T47D (cell line): Measurements from ENCODE around the gene MIPEP.

Experiments
- DNase-seq, 2 experiments: peaks; one replicate each; pipeline versions ENCODE4 v3.0.0 to v3.0.0-alpha.2; 2011 to 2012; ENCODE audit warnings: low read depth in 1 of 2, low spot score in 1 of 2
- JUND ChIP-seq: IDR thresholded peaks from 2 replicates; pipeline ENCODE4 v1.6.1; 2012; ENCODE audit warnings: low read depth
- in situ Hi-C: cut with HindIII; loops from 2 replicates; pipeline ENCODE4 v1.10.0; 2016; ENCODE audit warnings: low sequenced_read_pairs, low pct_unique_long_range_greater_than_20kb

MIPEP gene

GRCh38 chr13:23730251-23730650, 158.9 kb downstream of the MIPEP start:
- no peak for DNase-seq
- no peak for TF ChIP-seq JUND
- in situ Hi-C loops = no loop called here

GRCh38 chr13:23729531-23729930, 159.7 kb downstream of the MIPEP start:
- no peak for TF ChIP-seq JUND
- in situ Hi-C loops = no loop called here
- DNase-seq = no peak

- in situ Hi-C loops = no loop called here
- TF ChIP-seq JUND = no peak
- DNase-seq = no peak
These were observed 160.4 kb downstream of the MIPEP start for GRCh38 chr13:23728807-23729206.

- in situ Hi-C loops = no loop called here
- no peak for DNase-seq
- TF ChIP-seq JUND = no peak
These were observed 163.3 kb downstream of the MIPEP start for GRCh38 chr13:23725922-23726321.

- in situ Hi-C loops = no loop called here
- no peak for TF ChIP-seq JUND
These were observed 164.8 kb downstream of the MIPEP start for GRCh38 chr13:23724196-23724970.

GRCh38 chr13:23723471-23723870, 165.7 kb downstream of the MIPEP start:
- no peak for DNase-seq
- no peak for TF ChIP-seq JUND
- in situ Hi-C loops = no loop called here

More at GRCh38 chr13:23724196-23724970, 164.8 kb downstream of the MIPEP start:
- no peak for DNase-seq

- no peak for TF ChIP-seq JUND
- in situ Hi-C loops = no loop called here
- DNase-seq = no peak
These were observed 166.3 kb downstream of the MIPEP start for GRCh38 chr13:23722726-23723453.

GRCh38 chr13:23718996-23719395, 170.2 kb downstream of the MIPEP start:
- no peak for DNase-seq
- in situ Hi-C loops = no loop called here
- no peak for TF ChIP-seq JUND

GRCh38 chr13:23716401-23716800, 172.8 kb downstream of the MIPEP start:
- in situ Hi-C loops = no loop called here
- DNase-seq = no peak
- TF ChIP-seq JUND = no peak

- peak in 1 of 2 experiments; percentile 30 for DNase-seq
- TF ChIP-seq JUND = no peak
- in situ Hi-C loops = no loop called here
These were observed 173.4 kb downstream of the MIPEP start for GRCh38 chr13:23715762-23716235.

GRCh38 chr13:23715092-23715761, 174.0 kb downstream of the MIPEP start:
- DNase-seq = no peak
- in situ Hi-C loops = no loop called here
- no peak for TF ChIP-seq JUND

GRCh38 chr13:23714672-23715071, 174.5 kb downstream of the MIPEP start:
- no peak for DNase-seq
- in situ Hi-C loops = no loop called here
- TF ChIP-seq JUND = no peak

- no peak for TF ChIP-seq JUND
- DNase-seq = no peak
- in situ Hi-C loops = no loop called here
These were observed 177.8 kb downstream of the MIPEP start for GRCh38 chr13:23711355-23711754.
